ENCODE data around the gene PNKD.

Gene PNKD

GRCh38 chr2:218383892-218384519 lies 113.7 kb downstream of the PNKD start:
- no peak for DNase-seq

DNA sequence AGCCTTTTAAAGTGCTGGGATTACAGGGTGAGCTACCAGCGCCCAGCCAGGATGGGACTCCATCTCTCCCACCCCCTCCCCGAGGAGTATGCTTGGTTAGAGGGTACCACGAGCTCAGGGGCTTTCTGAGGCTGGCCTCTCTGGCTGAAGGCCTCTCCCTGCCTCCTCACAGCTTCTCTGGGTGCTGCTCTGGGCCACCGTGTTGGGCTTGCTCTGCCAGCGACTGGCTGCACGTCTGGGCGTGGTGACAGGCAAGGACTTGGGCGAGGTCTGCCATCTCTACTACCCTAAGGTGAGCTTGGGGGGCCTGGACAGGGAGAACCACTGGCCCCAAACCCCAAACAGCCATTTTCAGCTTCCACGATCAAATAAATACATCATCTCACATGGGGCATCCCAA lies 114.7 kb downstream of the PNKD start:
- no peak for DNase-seq

GRCh38 chr2:218386505-218387368 lies 116.4 kb downstream of the PNKD start:
- DNase-seq: no peak

GRCh38 chr2:218387369-218388194 lies 117.3 kb downstream of the PNKD start:
- DNase-seq: no peak

GRCh38 chr2:218389333-218390150 lies 119.2 kb downstream of the PNKD start:
- no peak for DNase-seq

DNA sequence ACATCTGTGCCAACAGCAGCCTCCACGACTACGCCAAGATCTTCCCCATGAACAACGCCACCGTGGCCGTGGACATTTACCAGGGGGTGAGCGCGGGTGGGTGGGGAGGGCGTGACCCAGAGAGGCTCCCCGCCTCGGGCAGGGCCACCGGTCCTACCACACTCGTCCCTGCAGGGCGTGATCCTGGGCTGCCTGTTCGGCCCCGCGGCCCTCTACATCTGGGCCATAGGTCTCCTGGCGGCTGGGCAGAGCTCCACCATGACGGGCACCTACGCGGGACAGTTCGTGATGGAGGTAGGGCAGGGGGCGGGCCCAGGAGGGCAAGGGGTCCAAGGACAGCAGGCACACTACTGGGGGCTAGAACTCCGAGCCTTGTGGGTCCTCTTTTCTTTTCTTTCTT lies 120.9 kb downstream of the PNKD start:
- no peak for DNase-seq

- no peak for DNase-seq
These were observed 122.1 kb downstream of the PNKD start for GRCh38 chr2:218392459-218392858.

DNA sequence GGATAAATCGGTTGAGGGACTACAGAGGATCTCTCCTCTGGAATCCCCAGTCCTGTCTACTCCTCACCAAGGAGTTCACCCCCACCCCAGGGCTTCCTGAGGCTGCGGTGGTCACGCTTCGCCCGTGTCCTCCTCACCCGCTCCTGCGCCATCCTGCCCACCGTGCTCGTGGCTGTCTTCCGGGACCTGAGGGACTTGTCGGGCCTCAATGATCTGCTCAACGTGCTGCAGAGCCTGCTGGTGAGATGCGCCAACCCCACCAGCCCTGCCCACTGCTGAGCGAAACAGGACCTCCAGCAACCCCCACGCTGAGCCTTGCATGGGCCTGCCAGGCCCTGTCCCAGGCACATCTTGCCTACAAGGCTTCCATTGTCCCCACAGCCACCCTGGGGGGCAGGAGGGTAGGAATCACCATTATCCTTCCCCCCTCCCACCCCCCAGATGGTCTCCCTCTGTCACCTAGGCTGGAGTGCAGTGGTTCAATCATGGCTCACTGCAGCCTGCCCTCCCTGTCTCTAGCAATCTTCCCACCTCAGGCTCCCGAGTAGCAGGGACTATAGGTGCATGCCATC lies 122.7 kb downstream of the PNKD start:
- DNase-seq: no peak

DNA sequence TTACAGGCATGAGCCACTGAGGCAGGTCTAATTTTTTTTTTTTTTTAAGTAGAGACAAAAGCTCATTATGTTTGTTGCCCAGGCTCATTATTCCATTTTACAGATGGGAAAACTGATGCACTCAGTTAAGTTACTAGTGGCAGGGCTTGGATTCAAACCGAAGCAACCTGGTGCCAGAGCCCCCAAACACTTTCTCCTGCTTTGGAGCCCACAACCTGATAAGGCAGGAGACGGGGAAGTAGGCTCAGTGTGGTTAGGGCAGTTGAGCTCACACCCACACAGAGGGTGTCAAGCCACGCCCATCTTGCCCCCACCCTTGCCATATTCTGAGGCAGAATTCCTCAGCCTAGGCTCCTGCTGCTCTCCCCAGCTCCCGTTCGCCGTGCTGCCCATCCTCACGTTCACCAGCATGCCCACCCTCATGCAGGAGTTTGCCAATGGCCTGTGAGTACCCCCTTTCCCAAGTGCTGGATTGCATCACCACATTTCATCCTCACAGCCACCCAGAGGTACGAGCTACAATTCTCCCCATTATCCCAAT lies 123.5 kb downstream of the PNKD start:
- no peak for DNase-seq

GRCh38 chr2:218394298-218395089 lies 124.2 kb downstream of the PNKD start:
- no peak for DNase-seq

- DNase-seq: no peak
These were observed 124.7 kb downstream of the PNKD start for GRCh38 chr2:218395090-218395444.

DNA sequence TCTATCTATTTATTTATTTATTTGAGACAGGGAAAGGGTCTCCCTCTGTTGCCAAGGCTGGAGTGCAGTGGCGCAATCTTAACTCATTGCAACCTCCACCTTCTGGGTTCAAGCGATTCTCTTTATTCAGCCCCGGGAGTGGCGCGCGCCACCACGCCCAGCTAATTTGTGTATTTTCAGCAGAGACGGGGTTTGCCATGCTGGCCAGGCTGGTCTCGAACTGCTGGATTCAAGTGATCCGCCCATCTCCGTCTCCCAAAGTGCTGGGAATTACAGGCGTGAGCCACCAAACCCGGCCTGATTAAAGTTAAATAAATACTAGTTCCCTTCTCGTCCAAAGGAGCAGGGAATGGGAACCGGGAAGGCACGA lies 125.1 kb downstream of the PNKD start:
- no peak for DNase-seq

DNA sequence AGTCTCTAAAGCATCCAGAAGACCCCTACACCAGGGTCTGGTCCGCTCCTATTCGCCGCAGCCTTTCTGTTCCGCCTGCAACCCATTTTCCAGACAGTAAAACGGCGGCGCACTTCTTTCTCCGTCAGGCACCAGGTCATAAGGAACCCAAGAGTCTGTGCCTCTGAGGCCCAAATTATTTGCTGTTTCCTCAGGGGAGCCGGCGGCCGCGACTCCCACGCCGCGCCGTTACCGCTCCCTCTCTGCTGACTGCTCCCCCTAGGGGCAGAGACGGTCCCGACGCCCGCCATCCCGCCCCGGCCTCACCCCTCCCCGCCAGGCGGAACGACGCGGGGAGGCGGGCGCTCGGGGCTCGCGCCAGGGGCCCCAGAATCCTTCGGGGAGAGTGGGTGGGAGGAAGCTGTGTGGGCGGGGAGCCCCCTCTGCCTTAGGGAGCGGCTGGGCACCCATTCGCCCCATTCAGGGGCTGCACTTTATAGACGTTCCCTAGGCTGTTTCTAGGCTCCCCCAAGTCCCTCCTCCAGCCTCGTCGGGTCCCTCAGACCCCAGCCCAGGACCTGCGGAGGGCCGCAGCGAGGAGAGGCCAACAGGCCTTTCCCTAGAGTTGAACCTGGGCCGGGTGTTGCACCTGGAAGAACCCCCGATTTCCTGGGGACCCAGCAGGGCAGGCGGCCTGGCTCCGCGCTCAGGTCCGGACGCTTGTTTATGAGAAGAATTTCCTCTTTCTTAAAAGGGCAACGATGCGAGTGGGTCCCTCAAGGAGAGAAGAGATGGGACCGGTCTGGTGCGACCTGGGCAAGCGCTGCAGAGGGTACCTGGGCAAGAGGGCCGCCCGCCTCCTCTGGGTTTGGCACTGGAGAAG lies 125.7 kb downstream of the PNKD start:
- DNase-seq: peak; percentile 68

All from NCI-H524 treated with DMSO at 0.1 percent for 48 hours (cell line).